Smooth muscle cell (in vitro differentiated cells): Measurements from ENCODE around the gene KHSRP. TPM values are rescaled to one million over a fixed set of nuclear protein-coding genes. Genes with fewer than 3 reads are reported as not detected.

Experiments
- DNase-seq: peaks from one replicate; lab custom pipeline; 2025; ENCODE audit not compliant: unreplicated experiment; lab: John Stamatoyannopoulos, UW
- H2AFZ ChIP-seq: fragments of 200-600 bp; sonication (generic); 2 replicates; pipeline ENCODE4 v1.6.0; 2016; ENCODE audit warnings: antibody characterized with exemption, low read depth, mild to moderate bottlenecking
- H3F3A ChIP-seq: fragments of 200-600 bp; sonication (generic); 2 replicates; pipeline ENCODE4 v1.6.0; 2017; ENCODE audit warnings: antibody characterized with exemption, low read depth
- H3K27ac ChIP-seq: fragments of 200-600 bp; sonication (generic); 2 replicates; pipeline ENCODE4 v1.5.1; 2016; ENCODE audit warnings: low read depth, mild to moderate bottlenecking
- H3K27me3 ChIP-seq: fragments of 200-600 bp; sonication (generic); 2 replicates; pipeline ENCODE4 v1.6.1; 2016; ENCODE audit warnings: low read depth, mild to moderate bottlenecking
- H3K36me3 ChIP-seq: fragments of 200-600 bp; sonication (generic); 2 replicates; pipeline ENCODE4 v1.5.1; 2016; ENCODE audit warnings: low read depth
- H3K4me1 ChIP-seq: fragments of 200-600 bp; sonication (generic); 2 replicates; pipeline ENCODE4 v1.5.1; 2016; ENCODE audit warnings: low read depth
- H3K4me2 ChIP-seq: fragments of 200-600 bp; sonication (generic); 2 replicates; pipeline ENCODE4 v1.6.0; 2016; ENCODE audit warnings: mild to moderate bottlenecking
- H3K4me3 ChIP-seq: fragments of 200-600 bp; sonication (generic); 2 replicates; pipeline ENCODE4 v1.5.1; 2016; ENCODE audit warnings: mild to moderate bottlenecking
- H3K79me2 ChIP-seq: fragments of 200-600 bp; sonication (generic); 2 replicates; pipeline ENCODE4 v1.6.0; 2016; ENCODE audit warnings: low read depth, mild to moderate bottlenecking
- H3K9ac ChIP-seq: fragments of 200-600 bp; sonication (generic); 2 replicates; pipeline ENCODE4 v1.6.0; 2016; ENCODE audit warnings: low read depth
- H3K9me3 ChIP-seq: fragments of 200-600 bp; sonication (generic); replicated peaks from 2 replicates; pipeline ENCODE4 v1.5.1; 2016; ENCODE audit warnings: low read depth
- H4K20me1 ChIP-seq: fragments of 200-600 bp; sonication (generic); 2 replicates; pipeline ENCODE4 v1.6.0; 2016; ENCODE audit warnings: low read depth
- CTCF ChIP-seq: fragments of 200-600 bp; sonication (generic); IDR thresholded peaks from 2 replicates; pipeline ENCODE4 v1.5.1; 2017; ENCODE audit warnings: borderline replicate concordance, mild to moderate bottlenecking, antibody characterized with exemption; ENCODE audit not compliant: insufficient read depth, poor library complexity, severe bottlenecking
- WGBS: methylation state at CpG from one replicate; pipeline ENCODE4 v1.1.7; 2016; ENCODE audit warnings: low lambda C conversion rate; 5-methylcytosine and 5-hydroxymethylcytosine counted together
- polyA plus RNA-seq: library from polyadenylated mRNA; unstranded; fragments of >200 nt; fragmentation: Nextera tagmentation; extraction: Ambion mirVana; gene quantifications from 2 replicates; pipeline ENCODE4 v1.2.1, GENCODE V29; 2016
- total RNA-seq: library from RNA; depleted of rRNA; stranded (reverse); fragments of >200 nt; gene quantifications from 2 replicates; pipeline ENCODE4 v1.2.3, GENCODE V29; 2014

Gene KHSRP
- 59.1 and 88.3 TPM in 2 replicates for total RNA-seq
- polyA plus RNA-seq, result 169 and 179 TPM in 2 replicates

GRCh38 chr19:6424195-6424938 lies at the start of gene KHSRP:
KHSRP (minus strand) TSS chr19:6424811; CDS start chr19:6424701, 110 bp downstream.
- no peak for TF ChIP-seq CTCF
- DNase-seq, result no peak
- Histone ChIP-seq H3K4me2 (peak within 1 kb of the TSS; percentile 94), H3K9me3 (no peaks in the 10 kb centered on the region), H3K4me3 (peak within 1 kb of the TSS; percentile 94), H3K9ac (peak within 1 kb of the TSS; percentile 89), H3K27ac (peak within 1 kb of the TSS; percentile 42), H4K20me1 (peaks cover 48% of the 10 kb centered on the region), H2AFZ (no peak within 1 kb of the TSS), H3K79me2 (peaks cover 48% of the 10 kb centered on the region), H3K36me3 (no peaks in the 10 kb centered on the region), H3K4me1 (peaks cover 11% of the 10 kb centered on the region), H3K27me3 (no peaks in the 10 kb centered on the region), H3F3A (no peaks in the 10 kb centered on the region)
- 2% methylated on average over 31 of the region's 114 CpGs for WGBS

DNA sequence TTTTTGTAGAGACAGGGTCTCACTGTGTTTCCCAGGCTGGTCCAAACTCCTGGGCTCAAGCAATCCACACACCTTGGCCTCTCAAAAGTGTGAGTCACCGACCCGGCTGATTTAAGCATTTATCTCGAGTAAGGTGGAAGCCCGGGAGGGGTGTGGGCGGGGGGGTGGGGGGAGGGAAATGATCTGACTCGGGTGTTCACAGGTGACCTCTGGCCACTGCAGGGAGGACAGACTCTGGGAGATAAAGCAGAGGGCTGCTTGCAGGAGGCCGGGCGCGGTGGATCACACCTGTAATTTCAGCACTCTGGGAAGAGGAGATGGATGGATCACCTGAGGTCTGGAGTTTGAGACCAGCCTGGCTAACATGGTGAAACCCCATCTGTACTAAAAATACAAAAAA lies 49.0 kb upstream of the KHSRP start:
- peaks cover 9% of the 10 kb centered on the region for H3K4me1 ChIP-seq
- no peaks in the 10 kb centered on the region for H3K36me3 ChIP-seq
- no peak overlapping the region for H3K4me3 ChIP-seq
- no peak for DNase-seq
- no peak overlapping the region for H2AFZ ChIP-seq
- peaks cover 23% of the 10 kb centered on the region for H3K27me3 ChIP-seq
- no peak overlapping the region for H3K9ac ChIP-seq
- H3K4me2 ChIP-seq, result no peak overlapping the region
- no peak for TF ChIP-seq CTCF
- H3K79me2 ChIP-seq, result no peaks in the 10 kb centered on the region
- no peaks in the 10 kb centered on the region for H3F3A ChIP-seq
- no peaks in the 10 kb centered on the region for H3K9me3 ChIP-seq
- WGBS, result 55% methylated on average over 9 of the region's 9 CpGs
- H3K27ac ChIP-seq, result no peak overlapping the region
- no peaks in the 10 kb centered on the region for H4K20me1 ChIP-seq

GRCh38 chr19:6472713-6473112 lies 48.1 kb upstream of the KHSRP start:
- no peak for TF ChIP-seq CTCF
- Histone ChIP-seq H4K20me1 (no peaks in the 10 kb centered on the region), H3K36me3 (no peaks in the 10 kb centered on the region), H3K4me1 (peaks cover 9% of the 10 kb centered on the region), H3K9ac (no peak overlapping the region), H3K27ac (no peak overlapping the region), H3K79me2 (no peaks in the 10 kb centered on the region), H2AFZ (no peak overlapping the region), H3K4me2 (no peak overlapping the region), H3K27me3 (peaks cover 23% of the 10 kb centered on the region), H3F3A (no peaks in the 10 kb centered on the region), H3K4me3 (no peak overlapping the region), H3K9me3 (no peaks in the 10 kb centered on the region)
- DNase-seq, result no peak
- 76% methylated on average over 4 of the region's 4 CpGs for WGBS

DNA sequence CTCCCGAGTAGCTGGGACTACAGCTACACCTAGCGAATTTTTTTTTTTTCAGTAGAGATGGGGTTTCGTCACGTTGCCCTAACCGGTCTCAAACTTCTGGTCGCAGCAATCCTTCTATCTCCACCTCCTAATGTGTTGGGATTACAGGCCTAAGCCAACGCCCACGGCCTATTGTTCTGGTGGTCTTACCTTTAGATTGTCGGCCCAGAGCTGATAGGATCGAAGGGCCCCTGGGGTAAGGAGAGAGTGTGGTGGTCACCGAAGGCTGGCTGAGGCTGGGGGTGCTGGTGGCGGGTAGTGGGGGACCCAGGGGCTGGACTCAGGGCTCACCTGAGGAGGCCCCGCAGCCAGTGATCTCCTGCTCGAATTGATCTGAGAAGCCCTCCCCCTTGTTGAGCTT lies 46.5 kb upstream of the KHSRP start:
- Histone ChIP-seq H4K20me1 (no peaks in the 10 kb centered on the region), H3F3A (no peaks in the 10 kb centered on the region), H3K4me1 (peaks cover 9% of the 10 kb centered on the region), H3K4me2 (no peak overlapping the region), H2AFZ (no peak overlapping the region), H3K9ac (no peak overlapping the region), H3K9me3 (no peaks in the 10 kb centered on the region), H3K4me3 (no peak overlapping the region), H3K79me2 (no peaks in the 10 kb centered on the region), H3K36me3 (no peaks in the 10 kb centered on the region), H3K27me3 (peaks cover 18% of the 10 kb centered on the region), H3K27ac (no peak overlapping the region)
- TF ChIP-seq CTCF, result no peak
- DNase-seq, result no peak
- 76% methylated on average over 14 of the region's 14 CpGs for WGBS
